Esophagus (tissue), 2 donors: ENCODE data around the gene NBEA. TPM values are rescaled to one million over a fixed set of nuclear protein-coding genes. Genes with fewer than 3 reads are reported as not detected.
"Not testable (repeated sequence)": the region's sequence is repeated elsewhere in the genome, so short reads cannot be mapped to it uniquely, and the experiment has no call there.

Source experiments
- H3K27ac ChIP-seq, 2 donors: one replicate each; pipeline ENCODE4 v1.5.1; 2013; ENCODE audit warnings: low read depth in 2 of 2, mild to moderate bottlenecking in 2 of 2, inconsistent platforms in 1 of 2, low read length in 1 of 2, moderate library complexity in 1 of 2
- H3K27me3 ChIP-seq, 2 donors: one replicate each; pipeline ENCODE4 v1.6.1; 2013; ENCODE audit warnings: low read length in 2 of 2, control low read depth in 1 of 2, mild to moderate bottlenecking in 1 of 2; ENCODE audit not compliant: insufficient read depth in 2 of 2, control insufficient read depth in 1 of 2
- H3K36me3 ChIP-seq, 2 donors: one replicate each; pipeline ENCODE4 v1.6.1; 2013; ENCODE audit warnings: low read length in 1 of 2; ENCODE audit not compliant: control insufficient read depth in 2 of 2, insufficient read depth in 2 of 2
- H3K4me1 ChIP-seq, 2 donors: one replicate each; pipeline ENCODE4 v1.6.1; 2013; ENCODE audit warnings: low read length in 1 of 2; ENCODE audit not compliant: control insufficient read depth in 2 of 2, insufficient read depth in 2 of 2
- H3K4me3 ChIP-seq, 2 donors: one replicate each; pipeline ENCODE4 v1.5.1; 2013; ENCODE audit warnings: low read length in 2 of 2, mild to moderate bottlenecking in 2 of 2, low read depth in 1 of 2, moderate library complexity in 1 of 2
- H3K9me3 ChIP-seq, 2 donors: one replicate each; pipeline ENCODE4 v1.6.1; 2013; ENCODE audit warnings: mild to moderate bottlenecking in 2 of 2, low read depth in 1 of 2, low read length in 1 of 2, moderate library complexity in 1 of 2; ENCODE audit not compliant: control insufficient read depth in 2 of 2, insufficient read depth in 1 of 2
- WGBS, 2 donors: extraction: QIAGEN DNeasy Blood & Tissue Kit; methylation state at CpG; one replicate each; pipeline ENCODE4 v1.1.7; 2013; 5-methylcytosine and 5-hydroxymethylcytosine counted together
- polyA plus RNA-seq, 2 donors: library from polyadenylated mRNA; stranded (reverse); fragments of 200-250 nt; gene quantifications; one replicate each; pipeline ENCODE4 v1.2.3, GENCODE V29; 2013
- donor health status: healthy with polysubstance abuse.
- donor health status: Bipolar disorder and iron deficiency.

The NBEA gene
- polyA plus RNA-seq, 2 donors: 0.51 to 1.6 TPM

- Histone ChIP-seq H3K4me1 (no peaks in the 10 kb centered on the region), H3K36me3 (no peaks in the 10 kb centered on the region), H3K27ac (no peak overlapping the region), H3K27me3 (no peaks in the 10 kb centered on the region), H3K9me3 (no peaks in the 10 kb centered on the region), H3K4me3 (no peak overlapping the region)
- 65 to 71% methylated on average over 1 of the region's 1 CpG for WGBS, 2 donors
Observed at GRCh38 chr13:35107535-35107934, 165.5 kb downstream of the NBEA start.

GRCh38 chr13:35113612-35114011, 171.5 kb downstream of the NBEA start:
- not testable (repeated sequence) for H3K27ac ChIP-seq, H3K36me3 ChIP-seq, H3K4me3 ChIP-seq, H3K27me3 ChIP-seq, H3K4me1 ChIP-seq, H3K9me3 ChIP-seq
- 86 to 90% methylated on average over 3 of the region's 3 CpGs for WGBS, 2 donors

GRCh38 chr13:35127466-35127865, 185.4 kb downstream of the NBEA start:
- no peaks in the 10 kb centered on the region for H3K4me1 ChIP-seq
- H3K27me3 ChIP-seq: no peaks in the 10 kb centered on the region
- no peak overlapping the region for H3K4me3 ChIP-seq
- no peak overlapping the region for H3K27ac ChIP-seq
- no peaks in the 10 kb centered on the region for H3K36me3 ChIP-seq
- no peaks in the 10 kb centered on the region for H3K9me3 ChIP-seq
- 94 to 96% methylated on average over 2 of the region's 2 CpGs for WGBS, 2 donors

- Histone ChIP-seq H3K36me3 (no peaks in the 10 kb centered on the region), H3K27ac (no peak overlapping the region), H3K27me3 (no peaks in the 10 kb centered on the region), H3K4me1 (no peaks in the 10 kb centered on the region), H3K4me3 (no peak overlapping the region), H3K9me3 (no peaks in the 10 kb centered on the region)
Observed at GRCh38 chr13:35129500-35129899, 187.4 kb downstream of the NBEA start.

GRCh38 chr13:35131471-35131870, 189.4 kb downstream of the NBEA start:
- no peaks in the 10 kb centered on the region for H3K36me3 ChIP-seq
- no peak overlapping the region for H3K27ac ChIP-seq
- H3K4me3 ChIP-seq: no peak overlapping the region
- no peaks in the 10 kb centered on the region for H3K9me3 ChIP-seq
- H3K4me1 ChIP-seq: no peaks in the 10 kb centered on the region
- H3K27me3 ChIP-seq: no peaks in the 10 kb centered on the region

- 43 to 52% methylated on average over 2 of the region's 2 CpGs for WGBS, 2 donors
- Histone ChIP-seq H3K27ac (no peak overlapping the region), H3K27me3 (no peaks in the 10 kb centered on the region)
Observed at GRCh38 chr13:35136585-35136984, 194.5 kb downstream of the NBEA start.

GRCh38 chr13:35139591-35139990, 197.5 kb downstream of the NBEA start:
- Histone ChIP-seq H3K27ac (no peak overlapping the region), H3K9me3 (no peaks in the 10 kb centered on the region), H3K4me1 (no peaks in the 10 kb centered on the region), H3K4me3 (no peak overlapping the region), H3K27me3 (no peaks in the 10 kb centered on the region), H3K36me3 (no peaks in the 10 kb centered on the region)
- WGBS, 2 donors: 66 to 74% methylated on average over 4 of the region's 4 CpGs

More at GRCh38 chr13:35136585-35136984, 194.5 kb downstream of the NBEA start:
- no peak overlapping the region for H3K4me3 ChIP-seq
- H3K9me3 ChIP-seq: no peaks in the 10 kb centered on the region
- no peaks in the 10 kb centered on the region for H3K36me3 ChIP-seq
- no peaks in the 10 kb centered on the region for H3K4me1 ChIP-seq

- H3K4me3 ChIP-seq: no peak overlapping the region
- no peak overlapping the region for H3K27ac ChIP-seq
- no peaks in the 10 kb centered on the region for H3K36me3 ChIP-seq
- H3K9me3 ChIP-seq: no peaks in the 10 kb centered on the region
- no peaks in the 10 kb centered on the region for H3K4me1 ChIP-seq
- 87% methylated on average over 1 of the region's 1 CpG for WGBS, 2 donors
- no peaks in the 10 kb centered on the region for H3K27me3 ChIP-seq
Observed at GRCh38 chr13:35140321-35140720, 198.3 kb downstream of the NBEA start.

- Histone ChIP-seq H3K4me3 (no peak overlapping the region), H3K27ac (no peak overlapping the region), H3K27me3 (no peaks in the 10 kb centered on the region), H3K9me3 (no peaks in the 10 kb centered on the region), H3K36me3 (no peaks in the 10 kb centered on the region), H3K4me1 (no peaks in the 10 kb centered on the region)
Observed at GRCh38 chr13:35140831-35141230, 198.8 kb downstream of the NBEA start.

GRCh38 chr13:35143123-35143522, 201.1 kb downstream of the NBEA start:
- H3K9me3 ChIP-seq: no peaks in the 10 kb centered on the region
- WGBS, 2 donors: 58 to 80% methylated on average over 6 of the region's 6 CpGs

More at GRCh38 chr13:35143123-35143522, 201.1 kb downstream of the NBEA start:
- no peak overlapping the region for H3K27ac ChIP-seq
- no peaks in the 10 kb centered on the region for H3K36me3 ChIP-seq
- no peaks in the 10 kb centered on the region for H3K27me3 ChIP-seq
- no peaks in the 10 kb centered on the region for H3K4me1 ChIP-seq
- H3K4me3 ChIP-seq: no peak overlapping the region
